GM12892 (cell line): ENCODE results near the gene KDM4D.
"Not testable (repeated sequence)": the region's sequence is repeated elsewhere in the genome, so short reads cannot be mapped to it uniquely, and the experiment has no call there.

Experiments used
- POLR2A ChIP-seq: IDR thresholded peaks from 2 replicates; pipeline ENCODE4 v1.6.1; 2011; ENCODE audit warnings: low read depth, low read length, control low read depth
- POLR2AphosphoS5 ChIP-seq: IDR thresholded peaks from 2 replicates; pipeline ENCODE4 v1.6.1; 2011; ENCODE audit warnings: low read depth, low read length, control low read depth
- TAF1 ChIP-seq: IDR thresholded peaks from 2 replicates; pipeline ENCODE4 v1.6.1; 2011; ENCODE audit warnings: low read depth, mild to moderate bottlenecking, control low read depth, low read length, borderline replicate concordance

DNA sequence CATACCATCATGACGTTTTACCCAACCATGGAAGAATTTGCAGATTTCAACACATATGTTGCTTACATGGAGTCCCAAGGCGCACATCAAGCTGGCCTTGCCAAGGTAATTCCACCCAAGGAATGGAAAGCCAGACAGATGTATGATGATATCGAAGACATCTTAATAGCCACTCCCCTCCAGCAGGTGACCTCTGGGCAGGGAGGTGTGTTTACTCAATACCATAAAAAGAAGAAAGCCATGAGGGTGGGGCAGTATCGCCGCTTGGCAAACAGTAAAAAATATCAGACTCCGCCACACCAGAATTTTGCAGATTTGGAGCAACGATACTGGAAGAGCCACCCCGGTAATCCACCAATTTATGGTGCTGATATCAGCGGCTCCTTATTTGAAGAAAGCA, 52.1 kb downstream of the KDM4D start:
- not testable (repeated sequence) for TF ChIP-seq POLR2AphosphoS5, POLR2A, TAF1
